HG02678 (cell line): ENCODE results near the gene MFSD6L.

ENCODE experiments used
- ATAC-seq: cut with Tn5 transposase; IDR thresholded peaks from one replicate; pipeline ENCODE4 v1.9.1; 2021; ENCODE audit warnings: mild to moderate bottlenecking, moderate library complexity; ENCODE audit not compliant: unreplicated experiment

The MFSD6L gene

GRCh38 chr17:8747742-8748141, 51.4 kb downstream of the MFSD6L start:
- ATAC-seq, result no peak
